HL-60 (cell line): Measurements from ENCODE around the gene ECD.

Experiments used
- CTCF ChIP-seq: IDR thresholded peaks from one replicate; pipeline ENCODE4 v1.5.1; 2011; ENCODE audit warnings: low read length, control low read depth, inconsistent platforms; ENCODE audit not compliant: insufficient read depth
- GABPA ChIP-seq: IDR thresholded peaks from 2 replicates; pipeline ENCODE4 v1.6.1; 2012; ENCODE audit warnings: low read depth
- POLR2AphosphoS5 ChIP-seq: IDR thresholded peaks from 2 replicates; pipeline ENCODE4 v1.6.1; 2012; ENCODE audit warnings: low read depth
- REST ChIP-seq: IDR thresholded peaks from 2 replicates; pipeline ENCODE4 v1.6.1; 2012; ENCODE audit warnings: low read depth; ENCODE audit not compliant: insufficient replicate concordance

GRCh38 chr10:73163096-73163495 lies 4.7 kb downstream of the ECD start:
- no peak for TF ChIP-seq CTCF
- TF ChIP-seq REST = no peak
- TF ChIP-seq POLR2AphosphoS5 = no peak
- TF ChIP-seq GABPA = no peak
